H9 (cell line): Measurements from ENCODE around the gene USP22. TPM values are rescaled to one million over a fixed set of nuclear protein-coding genes. Genes with fewer than 3 reads are reported as not detected.

Source experiments
- DNase-seq: peaks from one replicate; pipeline ENCODE4 v3.0.0-alpha.2; 2017
- H2AFZ ChIP-seq: one replicate; pipeline ENCODE4 v1.6.1; 2013; ENCODE audit warnings: mild to moderate bottlenecking, low read length, control low read depth, moderate library complexity
- H2AK5ac ChIP-seq: 2 replicates; pipeline ENCODE4 v1.6.1; 2013; ENCODE audit warnings: low read length, control low read depth, mixed read lengths; ENCODE audit not compliant: insufficient read length
- H2BK120ac ChIP-seq: one replicate; pipeline ENCODE4 v1.6.1; 2013; ENCODE audit warnings: low read depth, mild to moderate bottlenecking, low read length, control low read depth, inconsistent platforms; ENCODE audit not compliant: poor library complexity, severe bottlenecking
- H2BK12ac ChIP-seq: 2 replicates; pipeline ENCODE4 v1.6.1; 2013; ENCODE audit warnings: low read length, control low read depth, mixed read lengths, low read depth; ENCODE audit not compliant: insufficient read length
- H2BK15ac ChIP-seq: 2 replicates; pipeline ENCODE4 v1.6.1; 2013; ENCODE audit warnings: low read depth, low read length, control low read depth
- H2BK20ac ChIP-seq: one replicate; pipeline ENCODE4 v1.6.1; 2013; ENCODE audit warnings: low read depth, mild to moderate bottlenecking, low read length, control low read depth, inconsistent platforms; ENCODE audit not compliant: poor library complexity, severe bottlenecking
- H2BK5ac ChIP-seq: 2 replicates; pipeline ENCODE4 v1.6.1; 2013; ENCODE audit warnings: low read length, control low read depth, mixed read lengths; ENCODE audit not compliant: insufficient read length
- H3K14ac ChIP-seq: 2 replicates; pipeline ENCODE4 v1.6.1; 2013; ENCODE audit warnings: low read length, control low read depth; ENCODE audit not compliant: insufficient read depth
- H3K18ac ChIP-seq: 2 replicates; pipeline ENCODE4 v1.6.1; 2013; ENCODE audit warnings: low read depth, mild to moderate bottlenecking, mixed read lengths, low read length, control low read depth; ENCODE audit not compliant: insufficient read length
- H3K23ac ChIP-seq: 2 replicates; pipeline ENCODE4 v1.6.1; 2013; ENCODE audit warnings: low read length, control low read depth, mixed read lengths, low read depth; ENCODE audit not compliant: insufficient read length
- H3K23me2 ChIP-seq: 2 replicates; pipeline ENCODE4 v1.6.1; 2013; ENCODE audit warnings: low read depth, mild to moderate bottlenecking, mixed read lengths, low read length, control low read depth; ENCODE audit not compliant: insufficient read length, poor library complexity, severe bottlenecking
- H3K27ac ChIP-seq: 2 replicates; pipeline ENCODE4 v1.5.1; 2013; ENCODE audit warnings: low read length, control low read depth, mixed read lengths, low read depth; ENCODE audit not compliant: insufficient read length
- H3K27me3 ChIP-seq: 2 replicates; pipeline ENCODE4 v1.6.1; 2013; ENCODE audit warnings: low read length, control low read depth, inconsistent platforms; ENCODE audit not compliant: insufficient read depth
- H3K4ac ChIP-seq: 2 replicates; pipeline ENCODE4 v1.6.1; 2013; ENCODE audit warnings: low read depth, mild to moderate bottlenecking, control low read depth, inconsistent platforms, low read length, moderate library complexity
- H3K4me1 ChIP-seq: 2 replicates; pipeline ENCODE4 v1.6.1; 2013; ENCODE audit warnings: low read length, control low read depth, inconsistent platforms; ENCODE audit not compliant: insufficient read depth
- H3K4me2 ChIP-seq: 2 replicates; pipeline ENCODE4 v1.6.1; 2013; ENCODE audit warnings: low read length, control low read depth, mixed read lengths; ENCODE audit not compliant: insufficient read length, insufficient read depth
- H3K56ac ChIP-seq: 2 replicates; pipeline ENCODE4 v1.6.1; 2013; ENCODE audit warnings: low read depth, mild to moderate bottlenecking, mixed read lengths, low read length, control low read depth; ENCODE audit not compliant: insufficient read length
- H3K79me1 ChIP-seq: 2 replicates; pipeline ENCODE4 v1.6.1; 2013; ENCODE audit warnings: low read depth, mild to moderate bottlenecking, moderate library complexity, low read length, control low read depth, inconsistent platforms; ENCODE audit not compliant: insufficient read depth, poor library complexity, severe bottlenecking
- H3K79me2 ChIP-seq: 2 replicates; pipeline ENCODE4 v1.6.1; 2013; ENCODE audit warnings: low read length, control low read depth, inconsistent platforms; ENCODE audit not compliant: insufficient read depth
- H3K9ac ChIP-seq: 2 replicates; pipeline ENCODE4 v1.6.1; 2013; ENCODE audit warnings: low read length, control low read depth, mixed read lengths; ENCODE audit not compliant: insufficient read length; ENCODE audit errors: extremely low read depth
- H3K9me3 ChIP-seq: one replicate; pipeline ENCODE4 v1.6.1; 2013; ENCODE audit warnings: low read depth, low read length, inconsistent platforms; ENCODE audit not compliant: control insufficient read depth
- H3T11ph ChIP-seq: one replicate; pipeline ENCODE4 v1.6.1; 2013; ENCODE audit warnings: mild to moderate bottlenecking, low read length, control low read depth, inconsistent platforms
- H4K20me1 ChIP-seq: one replicate; pipeline ENCODE4 v1.6.1; 2013; ENCODE audit not compliant: control insufficient read depth, insufficient read length, insufficient read depth
- H4K5ac ChIP-seq: 2 replicates; pipeline ENCODE4 v1.6.1; 2013; ENCODE audit warnings: low read depth, mild to moderate bottlenecking, mixed read lengths, low read length, control low read depth; ENCODE audit not compliant: insufficient read length
- H4K8ac ChIP-seq: replicated peaks from 2 replicates; pipeline ENCODE4 v1.6.1; 2013; ENCODE audit warnings: low read length, control low read depth, mixed read lengths, low read depth; ENCODE audit not compliant: insufficient read length
- H4K91ac ChIP-seq: 2 replicates; pipeline ENCODE4 v1.6.1; 2013; ENCODE audit warnings: low read depth, mild to moderate bottlenecking, moderate library complexity, mixed read lengths, low read length, control low read depth; ENCODE audit not compliant: insufficient read length
- H3K27ac Mint-ChIP-seq, 3 experiments: 2 replicates in 2 of 3; 3 replicates in 1 of 3; pipeline ENCODE4 v1.8.0; 2020 to 2021; ENCODE audit warnings: mixed read lengths in 3 of 3, mild to moderate bottlenecking in 1 of 3, moderate library complexity in 1 of 3
- H3K27me3 Mint-ChIP-seq: 2 replicates; pipeline ENCODE4 v1.8.0; 2021; ENCODE audit warnings: low read depth, mild to moderate bottlenecking, moderate library complexity, mixed read lengths
- H3K36me3 Mint-ChIP-seq, 3 experiments: 2 replicates in 2 of 3; 3 replicates in 1 of 3; pipeline ENCODE4 v1.8.0; 2020 to 2021; ENCODE audit warnings: low read depth in 3 of 3, mixed read lengths in 3 of 3; ENCODE audit not compliant: insufficient read depth in 1 of 3
- H3K4me1 Mint-ChIP-seq, 2 experiments: 2 replicates each; pipeline ENCODE4 v1.8.0; 2020; ENCODE audit warnings: mixed read lengths in 2 of 2
- H3K4me3 Mint-ChIP-seq, 2 experiments: 2 replicates in 1 of 2; 3 replicates in 1 of 2; pipeline ENCODE4 v1.8.0; 2020 to 2021; ENCODE audit warnings: mild to moderate bottlenecking in 2 of 2, mixed read lengths in 2 of 2, moderate library complexity in 1 of 2
- H3K9me3 Mint-ChIP-seq, 2 experiments: 2 replicates in 1 of 2; 3 replicates in 1 of 2; pipeline ENCODE4 v1.8.0; 2020; ENCODE audit warnings: mild to moderate bottlenecking in 2 of 2, mixed read lengths in 2 of 2, moderate library complexity in 1 of 2
- CTCF ChIP-seq: fragments of 200-600 bp; sonication (generic); conservative IDR thresholded peaks from 3 replicates; pipeline ENCODE4 v1.8.0; 2021; ENCODE audit warnings: antibody characterized with exemption, mild to moderate bottlenecking
- WGBS: extraction: QIAGEN DNeasy Blood & Tissue Kit; methylation state at CpG from one replicate; pipeline ENCODE4 v1.1.7; 2013; ENCODE audit warnings: missing lambda C conversion rate, low lambda C conversion rate, mixed read lengths; ENCODE audit not compliant: insufficient read length; ENCODE audit errors: extremely low coverage; 5-methylcytosine and 5-hydroxymethylcytosine counted together
- total RNA-seq: library from RNA; stranded (reverse); gene quantifications from 2 replicates; pipeline ENCODE4 v1.2.1, GENCODE V29; 2021

Gene USP22
- total RNA-seq, 1 experiment from 2014 or later, result 345 TPM

- no peak overlapping the region for H3K4me2 ChIP-seq
- Mint-ChIP-seq H3K4me3 (no peak overlapping the region), H3K27ac (peak overlapping the region in 1 of 3 experiments; percentile 75; a peak in 1 of 7 replicates), H3K27me3 (no peaks in the 10 kb centered on the region), H3K4me1 (no peaks in the 10 kb centered on the region), H3K9me3 (peaks cover 4 to 15% of the 10 kb centered on the region in 2 experiments), H3K36me3 (peaks cover 32 to 42% (median 33%) of the 10 kb centered on the region in 3 experiments)
- H3K9ac ChIP-seq, result no peak overlapping the region
- H3K4ac ChIP-seq, result no peak overlapping the region
- H3K14ac ChIP-seq, result no peak overlapping the region
- no peak overlapping the region for H2BK15ac ChIP-seq
- TF ChIP-seq CTCF, result no peak
- no peak overlapping the region for H4K8ac ChIP-seq
- H4K91ac ChIP-seq, result no peak overlapping the region
- no peak overlapping the region for H2BK12ac ChIP-seq
- no peak overlapping the region for H3K27ac ChIP-seq
- H3K79me2 ChIP-seq, result no peaks in the 10 kb centered on the region
- no peaks in the 10 kb centered on the region for H3K79me1 ChIP-seq
- H3K23me2 ChIP-seq, result no peaks in the 10 kb centered on the region
- no peak overlapping the region for H3K23ac ChIP-seq
- no peak overlapping the region for H2BK120ac ChIP-seq
- DNase-seq, result no peak
- no peaks in the 10 kb centered on the region for H3K4me1 ChIP-seq
- no peak overlapping the region for H3K56ac ChIP-seq
- no peak overlapping the region for H2BK5ac ChIP-seq
- no peak overlapping the region for H2BK20ac ChIP-seq
- H2AFZ ChIP-seq, result no peak overlapping the region
- H3K9me3 ChIP-seq, result no peaks in the 10 kb centered on the region
- H3K27me3 ChIP-seq, result no peaks in the 10 kb centered on the region
- no peak overlapping the region for H3K18ac ChIP-seq
- no peaks in the 10 kb centered on the region for H4K20me1 ChIP-seq
- no peak overlapping the region for H4K5ac ChIP-seq
- H2AK5ac ChIP-seq, result no peak overlapping the region
- H3T11ph ChIP-seq, result no peak overlapping the region
- WGBS, result no CpG with 5 or more reads among the region's 14 CpGs
Observed at GRCh38 chr17:20981046-20981920, 61.5 kb downstream of the USP22 start.
